Endodermal cell (in vitro differentiated cells): ENCODE data around the gene OR51F2. TPM values are rescaled to one million over a fixed set of nuclear protein-coding genes. Genes with fewer than 3 reads are reported as not detected.
A peak's percentile ranks its signal among the peaks of the same experiment; 100 is the strongest.

Source experiments
- DNase-seq: peaks from one replicate; pipeline ENCODE4 v3.0.0-alpha.2; 2017
- H3K27ac ChIP-seq: 2 replicates; pipeline ENCODE4 v1.5.1; 2013; ENCODE audit warnings: mild to moderate bottlenecking, low read depth, low read length, moderate library complexity
- H3K27me3 ChIP-seq: 2 replicates; pipeline ENCODE4 v1.6.1; 2013; ENCODE audit warnings: mild to moderate bottlenecking, low read length, moderate library complexity; ENCODE audit not compliant: insufficient read depth, control insufficient read depth, poor library complexity, severe bottlenecking
- H3K36me3 ChIP-seq: 2 replicates; pipeline ENCODE4 v1.7.0; 2013; ENCODE audit warnings: mild to moderate bottlenecking, low read length, moderate library complexity; ENCODE audit not compliant: control insufficient read depth, insufficient read depth
- H3K4me1 ChIP-seq: one replicate; pipeline ENCODE4 v1.7.0; 2013; ENCODE audit warnings: low read length; ENCODE audit not compliant: control insufficient read depth, insufficient read depth
- H3K4me3 ChIP-seq: 2 replicates; pipeline ENCODE4 v1.5.1; 2013; ENCODE audit warnings: mild to moderate bottlenecking, low read length, moderate library complexity
- H3K9ac ChIP-seq: 2 replicates; pipeline ENCODE4 v1.6.1; 2013; ENCODE audit warnings: mild to moderate bottlenecking, low read length, moderate library complexity; ENCODE audit not compliant: poor library complexity, severe bottlenecking; ENCODE audit errors: extremely low read depth
- H3K9me3 ChIP-seq: 2 replicates; pipeline ENCODE4 v1.6.1; 2013; ENCODE audit warnings: mild to moderate bottlenecking, low read length, moderate library complexity; ENCODE audit not compliant: control insufficient read depth
- H3K27ac Mint-ChIP-seq: 2 replicates; pipeline ENCODE4 v1.8.0; 2020; ENCODE audit warnings: mixed read lengths
- H3K27me3 Mint-ChIP-seq: 2 replicates; pipeline ENCODE4 v1.8.0; 2021; ENCODE audit warnings: mild to moderate bottlenecking, mixed read lengths; ENCODE audit not compliant: insufficient read depth
- H3K36me3 Mint-ChIP-seq: 2 replicates; pipeline ENCODE4 v1.8.0; 2020; ENCODE audit warnings: low read depth, mixed read lengths
- H3K4me1 Mint-ChIP-seq: 2 replicates; pipeline ENCODE4 v1.8.0; 2020; ENCODE audit warnings: mixed read lengths
- H3K4me3 Mint-ChIP-seq: 2 replicates; pipeline ENCODE4 v1.8.0; 2020; ENCODE audit warnings: mild to moderate bottlenecking, moderate library complexity, mixed read lengths
- H3K9me3 Mint-ChIP-seq: 2 replicates; pipeline ENCODE4 v1.8.0; 2020; ENCODE audit warnings: mild to moderate bottlenecking, mixed read lengths
- CTCF ChIP-seq: fragments of 200-600 bp; sonication (generic); conservative IDR thresholded peaks from 2 replicates; pipeline ENCODE4 v1.5.0; 2021; ENCODE audit warnings: antibody characterized with exemption, mild to moderate bottlenecking
- WGBS, 2 experiments: methylation state at CpG; one replicate each; pipeline versions ENCODE4 v1.1.5 to v1.1.7; 2013; ENCODE audit warnings: missing lambda C conversion rate in 2 of 2, mixed read lengths in 1 of 2; ENCODE audit not compliant: insufficient coverage in 1 of 2, insufficient read length in 1 of 2; 5-methylcytosine and 5-hydroxymethylcytosine counted together
- total RNA-seq, 2 donors: library from RNA; stranded (reverse); fragmentation: NEBNext Ultra II Directional in 1 of 2; extraction: Animal tissue kit (Norgen Biotek cat#: 25700) in 1 of 2; gene quantifications; 2 replicates in 1 of 2; 3 replicates in 1 of 2; pipeline ENCODE4 v1.2.1, GENCODE V29; 2021

The OR51F2 gene
- total RNA-seq, 2 donors from 2014 or later: not detected

GRCh38 chr11:4862447-4863236 lies 41.5 kb downstream of the OR51F2 start:
- Mint-ChIP-seq H3K4me1 (peaks cover 15% of the 10 kb centered on the region), H3K9me3 (peaks cover 5% of the 10 kb centered on the region), H3K4me3 (no peak overlapping the region), H3K27ac (no peak overlapping the region), H3K27me3 (no peaks in the 10 kb centered on the region), H3K36me3 (no peaks in the 10 kb centered on the region)
- Histone ChIP-seq H3K4me3 (no peak overlapping the region), H3K27me3 (no peaks in the 10 kb centered on the region), H3K9me3 (no peaks in the 10 kb centered on the region), H3K4me1 (no peaks in the 10 kb centered on the region), H3K36me3 (no peaks in the 10 kb centered on the region), H3K9ac (no peak overlapping the region), H3K27ac (no peak overlapping the region)
- peak; percentile 71 for DNase-seq
- no peak for TF ChIP-seq CTCF

- TF ChIP-seq CTCF: no peak
- H3K27me3 ChIP-seq: no peaks in the 10 kb centered on the region
- Mint-ChIP-seq H3K9me3 (peaks cover 5% of the 10 kb centered on the region), H3K36me3 (no peaks in the 10 kb centered on the region), H3K4me3 (no peak overlapping the region), H3K27ac (no peak overlapping the region), H3K4me1 (peaks cover 15% of the 10 kb centered on the region), H3K27me3 (peaks cover 2% of the 10 kb centered on the region)
- 92 to 100% methylated on average over 2 to 4 of the region's 4 CpGs for WGBS, 2 experiments
- H3K36me3 ChIP-seq: no peaks in the 10 kb centered on the region
- H3K4me3 ChIP-seq: no peak overlapping the region
- H3K9ac ChIP-seq: no peak overlapping the region
- H3K9me3 ChIP-seq: no peaks in the 10 kb centered on the region
- no peaks in the 10 kb centered on the region for H3K4me1 ChIP-seq
- no peak for DNase-seq
- H3K27ac ChIP-seq: no peak overlapping the region
Observed at GRCh38 chr11:4863876-4864275, 42.8 kb downstream of the OR51F2 start.

- Mint-ChIP-seq H3K4me3 (no peak overlapping the region), H3K36me3 (no peaks in the 10 kb centered on the region), H3K27ac (peak overlapping the region; percentile 52), H3K9me3 (peaks cover 6% of the 10 kb centered on the region), H3K4me1 (peaks cover 15% of the 10 kb centered on the region), H3K27me3 (peaks cover 2% of the 10 kb centered on the region)
- no peak overlapping the region for H3K4me3 ChIP-seq
- no peak for DNase-seq
- no peak for TF ChIP-seq CTCF
- H3K9ac ChIP-seq: no peak overlapping the region
- 95% methylated on average over 1 of the region's 1 CpG; no CpG with 5 or more reads in 1 of the 2 experiments for WGBS, 2 experiments
- no peaks in the 10 kb centered on the region for H3K4me1 ChIP-seq
- no peaks in the 10 kb centered on the region for H3K9me3 ChIP-seq
- no peaks in the 10 kb centered on the region for H3K36me3 ChIP-seq
- H3K27ac ChIP-seq: no peak overlapping the region
- no peaks in the 10 kb centered on the region for H3K27me3 ChIP-seq
Observed at GRCh38 chr11:4865855-4866254, 44.7 kb downstream of the OR51F2 start.

Other genes with a start within 250 kb of the OR51F2 start
- gene OR52I2, start 239.6 kb upstream of the OR51F2 start, total RNA-seq: not detected
- not detected for gene OR52I1, start 227.3 kb upstream of the OR51F2 start, total RNA-seq
- gene TRIM68, start 213.1 kb upstream of the OR51F2 start, total RNA-seq: 10 to 100 TPM; 11.3 to 13.8 TPM
- gene OR51D1, start 183.8 kb upstream of the OR51F2 start, total RNA-seq: not detected
- not detected for gene OR51E1, start 177.3 kb upstream of the OR51F2 start, total RNA-seq
- gene OR51E2, start 123.5 kb upstream of the OR51F2 start, total RNA-seq: not detected
- gene MMP26, start 116.5 kb upstream of the OR51F2 start, total RNA-seq: not detected
- not detected for gene OR51F1, start 51.4 kb upstream of the OR51F2 start, total RNA-seq
- not detected for gene OR52R1, start 16.9 kb upstream of the OR51F2 start, total RNA-seq
- gene OR51S1, start 27.9 kb downstream of the OR51F2 start, total RNA-seq: not detected
- not detected for gene OR51T1, start 60.6 kb downstream of the OR51F2 start, total RNA-seq
- gene OR51A7, start 82.5 kb downstream of the OR51F2 start, total RNA-seq: not detected
- not detected for gene OR51G2, start 98.0 kb downstream of the OR51F2 start, total RNA-seq
- gene OR51G1, start 103.0 kb downstream of the OR51F2 start, total RNA-seq: not detected
- gene OR51A4, start 126.3 kb downstream of the OR51F2 start, total RNA-seq: not detected
- gene OR51A2, start 134.4 kb downstream of the OR51F2 start, total RNA-seq: not detected
- not detected for gene OR51L1, start 173.5 kb downstream of the OR51F2 start, total RNA-seq
- not detected for gene OR52J3, start 225.2 kb downstream of the OR51F2 start, total RNA-seq
- not detected for gene OR52E2, start 238.3 kb downstream of the OR51F2 start, total RNA-seq
- gene OR52E1, start 248.3 kb downstream of the OR51F2 start, total RNA-seq: not detected